Stimulated activated CD4-positive, alpha-beta T cell treated with anti-CD3 and anti-CD28 coated beads, Interleukin-4, amount 100 ng/mL, for 48 hours (primary cell): Measurements from ENCODE around the gene OTUB2.
"Not testable (repeated sequence)": the region's sequence is repeated elsewhere in the genome, so short reads cannot be mapped to it uniquely, and the experiment has no call there.

Source experiments
- DNase-seq, 2 donors: peaks; one replicate each; pipeline ENCODE4 v3.0.0-alpha.2; 2020; ENCODE audit warnings: low read depth in 2 of 2

OTUB2 gene

DNA sequence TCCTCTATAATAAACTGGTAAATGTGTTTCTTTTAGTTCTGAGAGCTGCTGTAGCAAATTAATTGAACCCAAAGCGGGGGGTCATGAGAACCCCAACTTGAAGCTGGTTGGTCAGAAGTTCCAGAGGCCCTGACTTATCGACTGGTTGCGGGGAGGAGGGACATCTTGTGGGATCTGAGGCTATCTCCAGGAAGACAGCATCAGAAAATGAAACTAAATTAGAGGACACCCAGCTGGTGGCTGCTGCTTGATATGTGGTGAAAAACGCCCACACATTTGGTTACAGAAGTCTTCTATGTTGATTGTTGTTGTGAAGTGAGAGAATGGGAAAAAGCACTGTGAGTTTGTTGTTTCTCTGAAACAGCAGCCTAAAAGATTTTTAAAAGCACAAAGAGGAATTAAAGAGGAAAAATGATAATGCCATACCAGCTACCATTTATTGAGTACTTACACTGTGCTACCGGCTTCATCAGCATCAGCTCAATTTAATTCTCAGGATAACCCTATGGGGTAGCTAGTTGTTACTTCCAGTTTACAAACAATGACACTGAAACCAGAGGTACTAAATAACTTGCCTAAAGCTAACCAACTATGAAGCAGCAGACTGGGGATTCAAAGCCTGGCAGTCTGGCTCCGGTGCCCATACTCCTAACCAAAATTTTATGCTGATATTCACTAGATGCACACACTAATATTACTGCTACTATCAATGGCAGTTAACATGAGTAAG, 30.6 kb downstream of the OTUB2 start:
- no peak for DNase-seq

DNA sequence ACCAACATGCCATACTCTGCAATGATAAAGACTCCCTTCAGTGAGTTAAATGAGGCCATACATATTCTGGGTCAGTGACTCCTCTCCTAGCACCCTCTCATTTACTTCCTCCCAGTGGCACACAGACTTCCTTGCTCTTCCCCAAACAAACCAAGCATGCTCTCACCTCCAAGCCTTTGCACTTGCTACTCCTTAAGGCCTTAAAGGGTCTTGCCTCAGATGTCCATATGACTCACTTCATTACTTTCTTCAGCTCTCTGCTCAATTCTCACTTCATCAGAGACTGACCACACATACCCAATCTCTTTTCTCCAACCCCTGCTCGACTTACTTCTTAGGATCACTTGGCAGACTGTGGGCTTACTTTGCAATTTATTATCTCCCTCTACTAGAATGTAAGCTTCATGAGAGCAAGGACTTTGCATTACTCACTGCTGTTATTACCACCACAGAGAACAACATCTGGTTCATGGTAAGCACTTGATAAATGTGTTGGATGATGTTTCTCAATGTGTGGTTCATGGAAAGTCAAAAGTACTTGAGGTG, 32.1 kb downstream of the OTUB2 start:
- DNase-seq = no peak

DNA sequence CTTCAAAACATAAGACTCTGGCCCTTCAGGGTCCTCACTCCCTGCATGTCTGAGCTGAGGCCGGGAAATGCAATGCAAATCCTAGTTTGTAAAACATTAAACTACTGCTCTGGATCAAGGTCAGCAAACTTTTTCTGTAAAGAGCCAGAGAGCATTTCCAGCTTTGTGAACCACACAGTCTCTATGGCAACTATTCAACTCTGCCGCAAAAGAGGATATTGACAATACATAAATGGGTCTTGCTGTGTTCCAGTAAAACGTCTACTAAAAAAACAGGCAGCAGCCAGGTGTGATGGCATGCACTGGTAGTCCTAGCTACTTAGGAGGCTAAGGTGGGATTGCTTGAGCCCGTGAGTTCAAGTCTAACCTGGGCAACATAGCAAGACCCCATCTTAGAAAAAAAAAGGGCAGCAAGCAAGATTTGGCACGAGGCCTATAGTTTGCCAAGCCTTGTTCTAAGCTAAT, 32.6 kb downstream of the OTUB2 start:
- no peak for DNase-seq

DNA sequence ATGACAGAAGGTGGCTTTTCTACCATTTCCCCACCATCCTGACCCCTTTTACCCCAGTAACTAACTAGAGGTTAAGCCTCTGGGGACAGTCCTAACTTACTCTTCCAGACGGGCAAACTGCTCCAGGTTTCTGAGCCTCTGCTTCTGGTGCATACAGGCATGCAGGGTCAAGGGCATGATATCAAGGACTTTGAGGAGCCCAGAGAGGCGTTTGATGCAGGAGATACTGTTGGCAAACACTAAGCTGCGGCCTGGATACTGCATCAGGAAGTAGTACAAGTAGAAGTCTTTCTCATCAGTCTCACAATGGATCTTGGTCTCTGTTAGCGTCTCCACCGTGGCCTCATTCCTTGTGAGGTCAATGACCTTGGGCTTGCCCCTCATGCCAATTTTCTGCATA, 33.9 kb downstream of the OTUB2 start:
- no peak for DNase-seq

DNA sequence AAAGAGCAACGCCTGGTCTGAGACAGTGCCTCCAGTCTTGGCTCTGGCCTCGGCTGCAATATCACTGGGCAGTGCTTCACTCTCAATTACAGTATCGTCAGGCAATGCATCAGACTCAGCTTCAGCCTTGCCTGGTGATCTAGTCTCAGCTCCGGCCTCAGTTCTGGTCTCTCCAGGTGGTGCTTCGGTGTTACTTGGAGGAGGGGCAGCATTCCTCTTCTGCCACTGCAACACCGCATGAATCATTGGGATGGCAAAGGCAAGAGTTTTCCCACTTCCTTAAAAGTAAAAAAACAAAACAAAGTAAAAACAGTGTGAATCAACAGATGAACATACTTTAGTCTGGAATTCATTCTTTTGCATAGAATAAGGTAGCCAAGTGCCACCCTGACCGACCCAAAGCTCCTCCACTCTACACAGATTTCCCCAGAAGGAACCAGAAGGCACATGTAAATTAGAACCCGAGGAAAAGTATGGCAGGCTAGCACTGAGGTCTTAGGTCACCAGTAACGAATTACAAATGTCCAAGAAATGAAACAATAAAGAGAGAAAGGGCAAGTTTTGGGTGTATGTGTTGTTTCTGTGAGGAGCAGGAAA, 36.3 kb downstream of the OTUB2 start:
- no peak for DNase-seq

DNA sequence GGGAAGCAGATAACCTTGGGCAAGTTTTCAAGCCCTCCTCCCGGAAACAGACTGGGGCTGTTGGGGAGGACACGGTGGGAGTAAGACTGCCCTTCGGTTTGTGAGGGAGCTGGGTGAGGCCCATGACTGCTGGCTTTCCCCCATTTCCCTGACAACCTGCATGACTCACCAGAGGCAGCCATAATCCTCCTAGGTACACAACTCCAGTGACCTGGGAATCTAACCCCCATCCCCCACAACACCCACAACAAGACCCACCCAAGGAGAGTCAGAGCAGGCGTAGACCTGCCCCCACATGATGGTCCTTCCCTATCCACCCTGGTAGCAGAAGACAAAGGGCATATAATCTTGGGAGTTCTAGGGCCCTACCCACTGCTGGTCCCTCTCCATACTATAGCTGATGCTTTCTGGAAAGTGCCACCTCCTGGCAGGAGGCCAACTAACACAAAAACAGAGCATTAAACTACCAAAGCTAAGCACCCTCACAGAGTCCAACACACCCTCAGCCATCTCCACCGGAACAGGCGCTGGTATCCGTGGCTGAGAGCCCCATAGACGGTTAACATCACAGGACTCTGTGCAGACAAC, 40.0 kb downstream of the OTUB2 start:
- no peak for DNase-seq

DNA sequence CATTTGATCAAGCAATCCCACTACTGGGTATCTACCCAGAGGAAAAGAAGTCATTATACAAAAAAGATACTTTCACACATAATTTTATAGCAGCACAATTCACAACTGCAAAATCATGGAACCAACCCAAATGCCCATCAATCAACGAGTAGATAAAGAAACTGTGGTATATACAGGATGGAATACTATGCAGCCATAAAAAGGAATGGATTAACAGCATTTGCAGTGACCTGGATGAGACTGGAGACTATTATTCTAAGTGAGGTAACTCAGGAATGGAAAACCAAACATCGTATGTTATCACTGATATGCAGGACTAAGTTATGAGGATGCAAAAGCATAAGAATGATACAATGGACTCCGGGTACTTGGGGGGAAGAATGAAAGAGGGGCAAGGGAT, 45.9 kb downstream of the OTUB2 start:
- DNase-seq = not testable (repeated sequence)

DNA sequence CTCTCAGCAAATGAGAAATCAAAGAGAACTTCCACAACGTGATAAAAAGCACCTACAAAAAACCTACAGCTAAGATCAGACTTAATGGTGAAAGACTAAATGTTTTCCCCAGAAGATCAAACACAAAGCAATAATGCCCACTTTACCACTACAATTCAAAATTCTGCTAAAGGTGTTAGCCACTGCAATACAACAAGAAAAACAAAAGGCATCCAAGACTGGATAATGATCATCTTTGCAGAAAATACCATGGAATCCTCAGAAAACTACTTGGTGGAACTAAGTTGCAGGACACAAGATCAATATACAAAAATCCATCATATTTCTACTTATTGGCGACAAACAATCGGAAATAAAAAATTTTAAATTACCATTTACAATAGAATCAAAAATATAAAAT, 48.4 kb downstream of the OTUB2 start:
- no peak for DNase-seq

DNA sequence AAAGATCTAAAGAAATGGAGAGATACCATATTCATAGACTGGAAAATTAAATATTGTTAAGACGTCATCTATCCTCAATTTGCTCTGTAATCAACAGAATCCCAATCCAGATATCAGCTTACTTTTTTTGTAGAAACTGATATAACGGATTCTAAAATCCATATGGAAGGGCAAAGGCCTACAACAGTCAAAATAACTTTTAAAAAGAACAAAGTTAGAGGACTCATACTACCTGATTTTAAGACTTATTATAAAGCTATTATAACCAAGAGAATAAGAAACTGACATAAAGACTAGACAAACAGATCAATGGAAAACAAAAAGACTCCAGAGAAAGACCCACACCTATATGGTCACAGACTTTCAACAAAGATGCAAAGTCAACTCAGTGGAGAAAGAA, 48.9 kb downstream of the OTUB2 start:
- no peak for DNase-seq

DNA sequence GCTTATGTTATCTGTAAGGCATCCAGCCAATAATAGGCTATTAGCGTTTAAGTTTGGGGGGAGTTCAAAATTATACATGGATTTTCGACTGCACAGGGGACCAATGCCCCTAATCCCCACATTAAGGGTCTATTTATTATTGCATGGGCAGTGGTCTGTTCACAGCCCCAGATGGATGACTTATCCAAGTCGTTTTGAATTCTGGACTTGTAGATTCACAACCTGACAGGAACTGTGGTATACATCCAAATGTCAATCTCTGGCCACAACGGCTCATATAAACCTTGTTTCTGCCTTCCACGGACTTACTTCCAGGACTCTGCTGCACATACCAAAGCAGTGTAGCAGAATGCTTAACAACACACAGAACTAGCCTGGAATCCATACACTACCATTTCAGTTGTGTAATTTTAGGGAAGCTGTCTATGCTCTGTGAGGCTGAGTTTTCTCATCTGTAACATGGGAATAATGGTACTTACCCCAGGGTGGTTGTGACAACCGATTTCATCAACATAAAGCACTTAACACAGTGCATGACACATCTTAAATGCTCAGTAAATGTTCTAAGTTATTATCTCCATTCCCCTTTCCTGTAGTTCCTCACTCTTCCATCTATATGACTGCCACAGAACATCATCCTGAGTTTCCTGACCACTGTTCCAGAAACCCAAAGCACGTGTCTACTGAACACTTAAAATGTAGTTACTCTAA, 51.1 kb downstream of the OTUB2 start:
- no peak for DNase-seq

DNA sequence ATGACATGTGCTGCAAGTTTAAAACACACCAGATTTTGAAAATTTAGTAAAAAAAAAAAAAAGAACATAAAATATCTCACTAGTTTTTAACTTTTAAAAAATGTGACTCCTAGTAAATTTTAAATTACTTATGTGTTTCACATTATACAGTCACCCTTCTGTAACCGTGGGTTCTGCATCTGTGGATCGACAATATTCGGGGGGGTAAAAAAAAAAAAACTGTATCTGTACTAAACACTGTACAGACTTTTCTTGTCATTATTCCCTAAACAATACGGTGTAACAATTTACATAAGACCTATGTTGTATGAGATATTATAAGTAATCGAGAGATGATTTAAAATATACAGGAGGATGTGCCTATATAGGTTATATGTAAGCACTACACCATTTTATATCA, 51.7 kb downstream of the OTUB2 start:
- DNase-seq = no peak

DNA sequence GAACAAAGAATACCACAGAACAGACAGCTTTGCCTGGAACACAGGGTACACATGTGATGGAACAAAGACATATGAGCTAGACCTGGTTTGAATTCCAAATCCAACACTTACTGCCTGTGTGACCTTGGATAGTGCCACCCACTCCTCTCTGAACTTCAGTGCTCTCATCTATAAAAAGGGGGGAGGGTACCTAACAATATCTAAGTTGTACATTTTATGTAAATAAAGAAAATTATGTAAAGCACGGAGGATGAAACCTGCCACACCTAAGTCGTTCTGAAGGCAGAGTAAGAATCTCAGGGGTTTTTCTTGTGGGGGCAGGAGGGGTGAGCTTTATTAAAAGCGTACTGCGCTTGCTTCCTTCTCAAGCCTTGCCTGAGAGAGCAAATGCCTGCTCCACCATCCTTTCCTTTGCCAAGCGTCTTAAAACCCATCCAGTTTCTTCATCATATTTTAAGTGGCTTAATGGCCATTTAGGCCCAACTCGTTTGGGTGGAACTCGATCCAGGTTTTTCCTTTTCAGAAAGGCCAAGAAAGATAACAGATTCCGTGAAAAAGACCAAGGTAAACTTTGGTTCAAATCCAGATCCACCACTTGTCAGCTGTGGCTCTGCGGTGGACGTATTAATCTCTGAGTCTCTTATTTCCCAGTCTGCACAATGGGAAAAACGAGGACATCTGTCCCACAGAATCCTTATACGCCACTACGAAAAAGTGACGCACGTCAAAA, 53.9 kb downstream of the OTUB2 start:
- DNase-seq = no peak

DNA sequence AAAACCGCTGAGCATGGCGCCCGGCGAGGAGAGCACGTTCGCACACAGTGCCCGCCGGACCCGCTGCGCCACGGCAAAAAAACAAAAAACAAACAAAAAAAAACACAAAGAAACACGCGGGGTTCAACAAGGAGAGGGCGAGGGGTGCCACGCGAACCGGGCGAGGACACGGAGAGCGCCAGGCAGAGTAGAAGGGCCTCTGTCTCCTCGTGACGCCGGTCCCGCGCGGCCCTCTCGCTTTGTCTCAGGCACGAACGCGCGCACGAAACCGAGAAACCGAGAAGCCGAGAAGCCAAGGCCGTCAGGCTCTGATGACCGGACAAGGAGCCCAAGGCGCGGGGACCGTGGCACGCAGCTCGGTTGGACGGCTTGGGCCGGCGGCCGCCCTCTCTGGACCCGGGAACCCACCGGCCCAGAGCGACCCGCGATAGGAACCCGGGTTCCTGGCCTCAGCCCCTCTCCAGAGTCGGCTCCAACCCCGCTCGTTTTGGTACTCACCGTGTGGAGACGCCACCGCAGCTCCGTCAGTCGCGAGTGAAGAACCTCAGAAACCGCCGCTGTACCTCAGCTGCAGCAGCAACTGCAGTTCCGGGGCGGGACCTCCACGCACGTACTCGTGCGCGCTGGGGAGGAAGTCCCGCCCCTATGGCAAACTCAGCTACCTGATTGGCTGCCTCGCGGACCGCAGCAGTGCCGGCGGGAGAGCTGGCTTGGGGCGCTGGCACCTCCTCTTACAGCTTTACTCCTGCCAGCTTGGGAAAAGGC, 54.7 kb downstream of the OTUB2 start, which contains the start of the genes DDX24 and IFI27L1:
DDX24 (minus strand) TSS at position 582 of the 765 bp plus-strand sequence. CDS start 1,460 bp downstream, outside the sequence.
IFI27L1 (plus strand) TSS at position 690 of the 765 bp plus-strand sequence. CDS start 15,628 bp downstream, outside the sequence.
- peak; percentile 94 to 95 for DNase-seq

DNA sequence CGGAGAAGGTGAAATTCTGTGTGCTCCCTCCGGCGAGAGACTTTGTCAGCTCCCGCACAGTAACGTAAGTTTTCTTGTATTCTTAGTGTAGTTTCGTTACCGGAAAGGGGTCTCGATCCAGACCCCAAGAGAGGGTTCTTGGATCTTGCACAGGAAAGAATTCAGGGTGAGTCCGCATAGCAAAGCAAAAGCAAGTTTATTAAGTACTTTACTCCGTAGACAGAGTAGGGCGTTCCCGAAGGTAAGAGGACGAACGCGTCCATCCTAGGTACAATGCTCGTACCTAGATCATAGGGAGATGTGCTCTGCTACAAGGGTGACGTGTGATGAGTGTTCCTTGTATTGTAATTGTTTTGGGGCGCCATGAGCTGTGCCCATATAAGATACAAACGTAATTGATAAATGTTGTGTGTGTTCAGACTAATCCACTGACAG, 55.3 kb downstream of the OTUB2 start:
- no peak for DNase-seq

DNA sequence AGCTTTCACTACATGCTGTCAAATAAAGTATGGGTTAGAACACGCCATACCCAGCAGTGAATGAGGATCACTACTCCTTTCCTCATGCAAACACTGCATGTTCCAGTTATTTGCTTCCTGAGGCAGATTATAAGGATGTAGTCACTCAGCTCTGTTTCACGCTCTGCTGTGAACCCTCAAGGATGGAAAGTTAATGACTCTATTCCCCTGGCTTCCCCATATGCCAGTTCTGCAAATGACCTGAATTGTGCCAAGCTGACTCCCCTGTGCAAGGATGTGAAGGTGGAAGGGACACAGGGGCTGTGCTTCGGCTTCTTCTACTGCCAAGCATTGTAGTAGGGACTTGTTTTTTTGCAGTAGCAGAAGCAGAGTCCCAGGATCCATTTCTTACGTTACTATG, 61.8 kb downstream of the OTUB2 start:
- no peak for DNase-seq

DNA sequence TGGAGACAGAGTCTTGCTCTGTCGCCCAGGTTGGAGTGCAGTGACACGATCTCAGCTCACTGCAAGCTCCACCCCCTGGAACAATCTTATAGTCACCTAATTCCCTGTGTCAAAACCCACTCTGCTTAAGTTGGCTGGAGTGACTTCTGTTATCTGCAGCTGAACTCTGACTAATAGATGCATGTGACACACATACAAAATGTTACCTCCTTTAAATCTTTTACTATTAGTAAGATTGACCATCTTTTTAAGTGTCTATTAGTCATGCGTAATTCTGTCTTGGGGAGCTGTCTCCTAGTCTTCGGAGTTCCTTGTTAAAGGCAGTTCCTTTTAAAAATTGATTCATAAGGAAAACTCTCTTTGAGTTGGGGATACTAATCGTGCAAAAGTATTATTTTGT, 62.4 kb downstream of the OTUB2 start:
- DNase-seq = no peak

DNA sequence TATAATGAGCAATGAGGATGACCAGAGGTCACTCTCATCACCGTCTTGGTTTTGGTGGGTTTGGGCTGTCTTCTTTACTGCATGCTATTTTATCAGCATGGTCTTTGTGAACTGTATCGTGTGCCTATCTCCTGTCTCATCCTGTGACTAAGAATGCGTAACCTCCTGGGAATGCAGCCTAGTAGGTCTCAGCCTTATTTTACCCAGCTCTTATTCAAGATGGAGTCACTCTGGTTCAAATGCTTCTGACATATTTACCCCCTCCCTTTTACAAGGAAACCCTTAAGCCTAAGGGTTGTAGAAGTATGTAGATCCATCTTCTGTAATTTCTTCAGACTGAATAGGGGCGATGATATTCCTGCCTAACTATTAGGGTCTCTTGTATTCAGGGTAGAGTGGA, 63.3 kb downstream of the OTUB2 start:
- no peak for DNase-seq

DNA sequence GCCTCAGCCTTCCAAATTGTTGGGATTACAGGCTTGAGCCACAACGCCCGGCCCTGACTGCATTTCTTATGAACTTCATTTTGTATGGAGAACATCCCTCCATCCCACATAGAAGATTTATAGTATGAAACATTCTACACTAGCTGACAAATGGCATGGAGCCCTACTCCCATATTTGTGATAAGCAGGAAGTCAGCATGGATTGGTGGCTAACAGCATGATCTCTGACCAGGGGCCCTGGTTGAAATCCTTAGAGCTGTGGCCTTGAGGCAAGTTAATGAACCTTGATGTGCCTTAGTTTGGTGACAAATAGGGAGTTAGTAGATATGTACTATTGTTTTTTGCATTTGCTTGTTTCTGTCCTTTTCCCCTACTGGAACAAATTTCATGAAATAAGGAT, 67.3 kb downstream of the OTUB2 start:
- DNase-seq = no peak

DNA sequence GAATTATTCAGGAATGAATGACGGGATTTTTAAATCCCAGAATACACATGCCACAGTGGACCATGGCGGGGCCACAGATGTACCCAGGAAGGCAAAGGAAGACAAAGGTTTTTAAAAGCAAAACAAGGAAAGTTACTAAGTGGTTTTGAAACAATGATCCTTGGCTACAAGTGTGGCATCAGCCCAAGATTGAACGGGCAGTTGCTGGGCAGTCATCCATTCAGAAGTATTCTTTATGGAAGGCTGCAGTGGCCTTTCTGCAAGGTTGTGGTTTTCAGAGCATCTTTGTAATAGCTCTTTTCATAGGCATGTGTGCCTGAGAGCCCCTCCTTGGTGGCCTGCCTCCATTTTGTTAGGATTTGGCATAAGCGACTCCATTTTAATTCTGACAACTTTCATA, 71.0 kb downstream of the OTUB2 start:
- DNase-seq = no peak
